C4-2B (cell line): ENCODE results near the gene WDR27.
"Not testable (repeated sequence)": the region's sequence is repeated elsewhere in the genome, so short reads cannot be mapped to it uniquely, and the experiment has no call there.

ENCODE experiments used
- H3K27ac ChIP-seq: fragments of 450-650 bp; 2 replicates; pipeline ENCODE4 v1.5.1; 2017
- ZFX ChIP-seq: fragments of 450-650 bp; IDR thresholded peaks from 2 replicates; pipeline ENCODE4 v1.6.1; 2017
- TF ChIP-seq, protein P1 (sequence below): fragments of 450-650 bp; conservative IDR thresholded peaks from 2 replicates; pipeline ENCODE4 v1.5.1; 2017; ENCODE audit warnings: mild to moderate bottlenecking

WDR27 gene

DNA sequence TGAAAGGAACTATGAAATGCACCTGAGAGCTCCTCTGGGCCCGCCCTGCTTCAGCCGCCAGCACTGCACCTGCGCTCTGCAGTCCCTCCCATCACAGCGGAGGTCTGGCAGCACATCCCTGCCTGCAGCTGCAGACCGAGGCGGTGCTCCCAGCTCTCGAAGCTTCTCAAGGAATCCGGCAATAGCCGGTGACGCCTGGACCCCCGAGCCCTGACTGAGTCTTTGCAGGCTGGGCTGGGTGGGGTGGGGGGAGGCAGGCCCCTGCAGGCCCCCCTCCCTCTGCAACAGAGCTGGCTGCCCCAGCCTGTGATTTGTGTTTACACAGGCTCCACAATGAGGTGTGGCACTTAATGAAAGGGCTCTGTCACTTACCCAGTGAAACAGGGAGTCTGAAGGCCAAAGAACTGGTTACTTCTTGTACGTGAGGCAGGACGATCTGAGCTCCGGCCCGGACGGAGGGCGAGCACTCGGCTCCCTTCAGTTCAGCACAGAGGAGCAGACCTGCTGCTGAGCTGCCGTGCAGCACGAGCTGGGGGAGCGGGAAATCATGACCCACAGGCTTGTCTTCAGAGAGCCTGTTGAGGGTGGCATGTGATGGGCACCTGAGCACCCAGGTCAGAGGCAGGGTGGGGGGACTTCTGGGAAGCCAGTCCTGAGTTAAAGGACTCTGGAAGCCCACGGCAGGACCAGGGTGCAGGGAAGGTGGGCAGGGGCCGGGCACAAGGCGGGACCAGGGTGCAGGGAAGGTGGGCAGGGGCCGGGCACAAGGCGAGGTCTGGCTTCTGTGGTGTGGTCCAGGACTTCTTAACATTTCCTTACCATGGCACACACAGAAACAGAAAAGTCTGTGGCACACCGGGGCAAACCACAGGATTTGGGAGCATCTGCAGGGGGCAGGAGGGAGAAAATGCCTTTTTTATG is 255.9 kb downstream of the WDR27 start:
- no peak overlapping the region for H3K27ac ChIP-seq
- TF ChIP-seq, protein P1, sequence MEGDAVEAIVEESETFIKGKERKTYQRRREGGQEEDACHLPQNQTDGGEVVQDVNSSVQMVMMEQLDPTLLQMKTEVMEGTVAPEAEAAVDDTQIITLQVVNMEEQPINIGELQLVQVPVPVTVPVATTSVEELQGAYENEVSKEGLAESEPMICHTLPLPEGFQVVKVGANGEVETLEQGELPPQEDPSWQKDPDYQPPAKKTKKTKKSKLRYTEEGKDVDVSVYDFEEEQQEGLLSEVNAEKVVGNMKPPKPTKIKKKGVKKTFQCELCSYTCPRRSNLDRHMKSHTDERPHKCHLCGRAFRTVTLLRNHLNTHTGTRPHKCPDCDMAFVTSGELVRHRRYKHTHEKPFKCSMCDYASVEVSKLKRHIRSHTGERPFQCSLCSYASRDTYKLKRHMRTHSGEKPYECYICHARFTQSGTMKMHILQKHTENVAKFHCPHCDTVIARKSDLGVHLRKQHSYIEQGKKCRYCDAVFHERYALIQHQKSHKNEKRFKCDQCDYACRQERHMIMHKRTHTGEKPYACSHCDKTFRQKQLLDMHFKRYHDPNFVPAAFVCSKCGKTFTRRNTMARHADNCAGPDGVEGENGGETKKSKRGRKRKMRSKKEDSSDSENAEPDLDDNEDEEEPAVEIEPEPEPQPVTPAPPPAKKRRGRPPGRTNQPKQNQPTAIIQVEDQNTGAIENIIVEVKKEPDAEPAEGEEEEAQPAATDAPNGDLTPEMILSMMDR: no peak
- TF ChIP-seq ZFX: no peak

- no peak overlapping the region for H3K27ac ChIP-seq
- TF ChIP-seq, protein P1: peak; percentile 21; the same call in 1 of the 2 replicates
- no peak for TF ChIP-seq ZFX
Observed at GRCh38 chr6:169445227-169445626, 256.6 kb downstream of the WDR27 start.

DNA sequence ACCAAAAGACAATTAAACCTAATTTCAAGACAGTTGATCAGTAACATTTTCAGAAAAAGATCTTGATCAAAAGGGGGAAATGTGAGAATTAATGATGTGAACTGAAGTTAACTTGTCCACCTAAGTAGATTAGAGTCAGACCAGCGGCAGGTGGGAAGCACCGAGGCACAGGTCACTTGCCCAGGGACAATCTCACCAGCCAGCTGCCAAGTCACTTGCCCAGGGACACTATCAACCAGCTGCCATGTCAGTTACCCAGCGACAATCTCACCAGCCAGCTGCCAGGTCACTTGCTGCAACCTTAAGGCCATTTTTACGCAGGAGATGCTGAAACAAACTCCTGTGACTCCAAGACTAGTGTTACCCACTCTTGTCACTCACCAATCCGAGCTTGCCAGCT is 260.5 kb downstream of the WDR27 start:
- TF ChIP-seq ZFX: no peak
- TF ChIP-seq, protein P1: no peak
- no peak overlapping the region for H3K27ac ChIP-seq

GRCh38 chr6:169439710-169440109 is 262.1 kb downstream of the WDR27 start:
- no peak overlapping the region for H3K27ac ChIP-seq
- TF ChIP-seq, protein P1: no peak
- no peak for TF ChIP-seq ZFX

DNA sequence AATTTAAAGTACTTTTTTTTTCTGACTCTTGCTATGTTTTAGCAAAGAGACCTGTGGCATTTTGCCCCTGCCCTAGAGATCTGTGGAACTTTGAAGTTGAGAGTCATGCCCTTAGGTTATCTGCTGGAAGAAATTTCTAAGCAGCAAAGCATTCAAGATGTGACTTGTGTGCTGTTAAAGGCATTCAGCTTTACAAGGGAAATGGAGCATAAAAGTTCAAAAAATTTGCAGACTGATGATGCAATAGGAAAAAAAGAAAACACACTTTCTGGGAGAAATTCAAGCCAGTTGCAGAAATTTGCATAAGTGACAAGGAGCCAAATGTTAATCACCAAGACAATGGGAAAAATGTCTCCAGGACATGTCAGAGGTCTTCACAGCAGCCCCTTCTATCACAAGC is 267.3 kb downstream of the WDR27 start:
- H3K27ac ChIP-seq: not testable (repeated sequence)

DNA sequence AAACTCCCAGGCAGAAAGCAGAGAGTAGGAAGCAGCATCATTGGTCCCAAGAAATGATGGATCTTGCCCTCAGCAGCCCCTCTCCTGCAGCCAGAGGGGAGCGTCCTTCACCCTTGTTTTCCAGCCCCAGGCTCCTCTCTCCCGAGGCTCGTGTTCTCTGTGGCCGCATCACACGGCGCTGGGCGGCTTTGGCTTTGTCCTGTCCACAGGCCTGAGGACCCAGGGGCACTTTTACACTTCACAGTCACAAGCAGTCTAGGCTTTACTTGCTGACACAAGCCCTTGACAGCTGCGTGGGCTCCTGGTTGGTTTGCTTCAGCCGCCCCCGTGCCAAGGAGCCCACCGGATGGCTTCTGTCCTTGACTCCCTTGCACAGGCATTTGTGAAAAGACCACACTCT is 272.8 kb downstream of the WDR27 start:
- TF ChIP-seq, protein P1: no peak
- no peak for TF ChIP-seq ZFX

GRCh38 chr6:169428532-169428931 is 273.3 kb downstream of the WDR27 start:
- TF ChIP-seq ZFX: no peak
- no peak overlapping the region for H3K27ac ChIP-seq

More for the DNA sequence above, 272.8 kb downstream of the WDR27 start:
- H3K27ac ChIP-seq: no peak overlapping the region

- H3K27ac ChIP-seq: no peak overlapping the region
- TF ChIP-seq, protein P1: no peak
- TF ChIP-seq ZFX: no peak
Observed at GRCh38 chr6:169427856-169428255, 274.0 kb downstream of the WDR27 start.
